ENCODE measurements around the gene SLC25A30.
A peak's percentile ranks its signal among the peaks of the same experiment; 100 is the strongest.

The SLC25A30 gene

DNA sequence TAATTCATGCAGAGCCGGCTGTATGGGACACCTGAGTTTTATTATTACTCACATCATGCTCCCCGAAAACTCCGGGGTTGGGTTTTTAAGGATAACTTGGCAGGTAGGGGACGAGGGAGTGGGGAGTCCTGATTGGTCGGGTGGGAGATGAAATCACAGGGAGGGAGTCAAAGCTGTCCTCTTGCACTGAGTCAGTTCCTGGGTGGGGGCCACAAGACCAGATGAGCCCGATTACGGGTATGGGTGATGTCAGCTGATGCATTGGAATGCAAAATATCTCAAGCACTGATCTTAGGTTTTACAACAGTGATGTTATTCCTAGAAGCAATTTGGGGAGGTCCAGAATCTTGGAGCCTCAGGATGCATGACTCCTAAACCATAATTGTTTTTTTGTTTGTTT lies 28.0 kb upstream of the SLC25A30 start:
- no peaks in the 10 kb centered on the region for H3K9me3 ChIP-seq (ENCODE audit: control insufficient read depth in 2 of 2, low read length in 2 of 2)
- H3K4me1 ChIP-seq (ENCODE audit: control insufficient read depth, insufficient read depth, low read length): no peaks in the 10 kb centered on the region
- no peak overlapping the region for H3K4me3 ChIP-seq (ENCODE audit: low read length in 2 of 2)
- H3K27me3 ChIP-seq (ENCODE audit: control insufficient read depth in 1 of 2, insufficient read depth in 2 of 2, low read length in 2 of 2): peaks cover 0 to 3% of the 10 kb centered on the region in 2 donors
- no peak overlapping the region for H3K27ac ChIP-seq (ENCODE audit: low read length)
- H3K36me3 ChIP-seq (ENCODE audit: control insufficient read depth in 2 of 2, insufficient read depth in 2 of 2, low read length in 2 of 2): no peaks in the 10 kb centered on the region
- H3K9ac ChIP-seq (ENCODE audit: low read length in 2 of 2): no peak overlapping the region

DNA sequence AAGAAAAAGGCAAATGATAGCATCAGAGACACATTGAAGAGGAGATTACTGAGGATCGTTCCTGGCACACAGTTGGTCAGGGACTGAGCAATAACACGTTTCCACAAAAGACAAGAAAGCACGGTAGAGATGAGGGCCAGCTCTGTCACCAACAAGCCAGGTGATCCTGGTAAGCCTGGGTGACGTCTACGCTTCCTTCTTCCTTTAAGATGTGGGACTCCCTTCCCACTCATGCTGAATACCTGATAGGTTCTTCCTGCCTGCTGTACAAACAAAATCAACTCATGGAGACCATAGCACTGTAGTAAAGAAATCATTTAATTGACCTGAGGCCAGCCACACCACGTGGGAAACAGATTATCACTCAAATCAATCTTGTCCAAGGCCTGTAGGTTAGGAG lies 26.9 kb upstream of the SLC25A30 start:
- Histone ChIP-seq H3K36me3 (ENCODE audit: control insufficient read depth in 2 of 2, insufficient read depth in 2 of 2, low read length in 2 of 2) (no peaks in the 10 kb centered on the region), H3K4me1 (ENCODE audit: control insufficient read depth, insufficient read depth, low read length) (peaks cover 2% of the 10 kb centered on the region), H3K27me3 (ENCODE audit: control insufficient read depth in 1 of 2, insufficient read depth in 2 of 2, low read length in 2 of 2) (peaks cover 0 to 3% of the 10 kb centered on the region in 2 donors), H3K27ac (ENCODE audit: low read length) (no peak overlapping the region), H3K9ac (ENCODE audit: low read length in 2 of 2) (no peak overlapping the region), H3K4me3 (ENCODE audit: low read length in 2 of 2) (no peak overlapping the region), H3K9me3 (ENCODE audit: control insufficient read depth in 2 of 2, low read length in 2 of 2) (no peaks in the 10 kb centered on the region)

DNA sequence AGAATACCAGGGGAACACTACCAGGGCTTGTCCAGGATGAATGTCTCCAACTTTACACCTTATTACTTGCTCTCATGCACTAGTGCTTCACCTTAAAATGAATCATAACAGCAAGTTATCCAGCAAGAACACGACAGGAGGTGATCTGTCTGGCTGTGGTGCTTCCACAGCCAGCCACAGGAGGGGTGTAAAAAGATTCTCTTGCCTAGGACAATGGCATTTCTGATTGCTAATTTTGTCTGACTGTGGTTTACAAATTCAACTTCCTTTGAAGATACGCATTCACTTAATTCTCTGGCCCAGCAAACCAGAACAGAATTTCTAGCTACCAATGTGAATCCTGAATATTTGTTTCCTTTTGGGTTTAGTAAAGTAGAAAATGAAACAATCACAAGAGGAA lies 23.5 kb upstream of the SLC25A30 start:
- H3K4me1 ChIP-seq (ENCODE audit: control insufficient read depth, insufficient read depth, low read length): peaks cover 3% of the 10 kb centered on the region
- H3K9ac ChIP-seq (ENCODE audit: low read length in 2 of 2): no peak overlapping the region
- peaks cover 0 to 3% of the 10 kb centered on the region in 2 donors for H3K27me3 ChIP-seq (ENCODE audit: control insufficient read depth in 1 of 2, insufficient read depth in 2 of 2, low read length in 2 of 2)

DNA sequence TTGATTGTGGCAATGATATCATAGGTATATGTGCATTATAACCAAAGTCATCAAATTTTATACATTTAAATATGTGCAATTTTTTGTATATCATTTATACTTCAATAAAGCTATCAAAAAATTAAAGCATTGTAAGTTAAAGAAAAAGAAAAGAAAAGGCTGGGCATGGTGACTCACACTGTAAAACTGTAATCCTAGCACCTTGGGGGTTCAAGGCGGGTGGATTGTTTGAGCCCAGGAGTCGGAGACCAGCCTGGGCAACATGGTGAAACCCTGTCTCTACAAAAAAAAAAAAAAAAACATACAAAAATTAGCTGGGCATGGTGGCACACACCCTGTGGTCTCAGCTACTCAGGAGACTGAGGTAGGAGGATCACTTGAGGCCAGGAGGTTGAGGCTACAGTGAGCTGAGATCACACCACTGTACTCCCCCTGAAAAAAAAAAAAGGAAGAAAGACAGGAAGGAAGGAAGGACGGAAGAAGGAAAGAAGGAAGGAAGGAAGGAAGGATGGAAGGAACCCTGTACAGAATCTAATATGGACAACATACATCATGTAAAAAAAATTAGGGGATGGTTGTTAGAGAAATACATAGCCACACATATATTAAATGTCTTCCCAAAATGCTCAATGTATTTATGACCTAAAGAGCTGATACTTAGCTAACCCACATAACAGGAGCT lies 21.7 kb upstream of the SLC25A30 start:
- no peak overlapping the region for H3K4me3 ChIP-seq (ENCODE audit: low read length in 2 of 2)
- no peak overlapping the region for H3K9ac ChIP-seq (ENCODE audit: low read length in 2 of 2)
- no peaks in the 10 kb centered on the region for H3K27me3 ChIP-seq (ENCODE audit: control insufficient read depth in 1 of 2, insufficient read depth in 2 of 2, low read length in 2 of 2)
- H3K9me3 ChIP-seq (ENCODE audit: control insufficient read depth in 2 of 2, low read length in 2 of 2): no peaks in the 10 kb centered on the region
- no peaks in the 10 kb centered on the region for H3K36me3 ChIP-seq (ENCODE audit: control insufficient read depth in 2 of 2, insufficient read depth in 2 of 2, low read length in 2 of 2)
- no peak overlapping the region for H3K27ac ChIP-seq (ENCODE audit: low read length)
- peaks cover 3% of the 10 kb centered on the region for H3K4me1 ChIP-seq (ENCODE audit: control insufficient read depth, insufficient read depth, low read length)

More for the DNA sequence above, 23.5 kb upstream of the SLC25A30 start:
- Histone ChIP-seq H3K4me3 (ENCODE audit: low read length in 2 of 2) (no peak overlapping the region), H3K9me3 (ENCODE audit: control insufficient read depth in 2 of 2, low read length in 2 of 2) (no peaks in the 10 kb centered on the region), H3K36me3 (ENCODE audit: control insufficient read depth in 2 of 2, insufficient read depth in 2 of 2, low read length in 2 of 2) (no peaks in the 10 kb centered on the region), H3K27ac (ENCODE audit: low read length) (no peak overlapping the region)

DNA sequence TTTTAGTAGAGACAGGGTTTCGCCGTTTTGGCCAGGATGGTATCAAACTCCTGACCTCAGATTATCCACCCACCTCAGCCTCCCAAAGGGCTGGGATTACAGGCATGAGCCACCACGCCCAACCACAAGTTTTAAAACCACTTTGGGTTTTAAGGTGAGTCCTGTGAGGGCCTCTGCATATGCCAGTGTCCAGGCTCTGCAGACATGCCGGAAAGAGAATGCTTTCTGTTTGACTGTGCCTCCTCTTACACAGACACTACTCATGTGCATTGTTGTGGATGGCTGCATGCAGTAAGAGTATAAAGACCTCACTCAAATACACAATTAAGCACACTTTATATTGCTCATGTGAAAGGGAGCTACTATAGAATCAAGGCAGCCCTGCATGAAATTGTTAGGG lies 20.8 kb upstream of the SLC25A30 start:
- Histone ChIP-seq H3K9me3 (ENCODE audit: control insufficient read depth in 2 of 2, low read length in 2 of 2) (no peaks in the 10 kb centered on the region), H3K27me3 (ENCODE audit: control insufficient read depth in 1 of 2, insufficient read depth in 2 of 2, low read length in 2 of 2) (no peaks in the 10 kb centered on the region), H3K4me3 (ENCODE audit: low read length in 2 of 2) (no peak overlapping the region), H3K27ac (ENCODE audit: low read length) (no peak overlapping the region), H3K9ac (ENCODE audit: low read length in 2 of 2) (no peak overlapping the region), H3K4me1 (ENCODE audit: control insufficient read depth, insufficient read depth, low read length) (peaks cover 3% of the 10 kb centered on the region), H3K36me3 (ENCODE audit: control insufficient read depth in 2 of 2, insufficient read depth in 2 of 2, low read length in 2 of 2) (no peaks in the 10 kb centered on the region)

DNA sequence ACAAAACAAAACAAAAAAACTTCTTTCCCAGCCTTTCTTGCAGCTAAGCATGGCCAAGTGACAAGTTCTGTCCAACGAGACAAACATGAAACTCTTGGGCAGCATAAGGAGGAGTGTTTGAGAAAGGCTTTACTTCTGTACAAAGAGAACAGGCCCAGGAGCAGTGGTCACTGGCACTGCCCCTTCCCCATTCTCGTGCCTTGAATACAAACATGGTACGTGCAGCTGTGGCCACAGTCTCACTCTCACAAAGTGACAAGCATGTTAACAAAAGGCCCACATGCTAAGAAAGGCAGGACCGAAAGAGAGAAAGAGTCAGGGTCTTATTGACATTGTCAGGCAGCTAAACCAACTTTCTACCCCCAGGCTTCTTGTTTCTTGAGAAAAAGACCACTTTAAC lies 19.8 kb upstream of the SLC25A30 start:
- Histone ChIP-seq H3K9me3 (ENCODE audit: control insufficient read depth in 2 of 2, low read length in 2 of 2) (no peaks in the 10 kb centered on the region), H3K9ac (ENCODE audit: low read length in 2 of 2) (no peak overlapping the region), H3K27ac (ENCODE audit: low read length) (no peak overlapping the region), H3K4me1 (ENCODE audit: control insufficient read depth, insufficient read depth, low read length) (peaks cover 3% of the 10 kb centered on the region), H3K4me3 (ENCODE audit: low read length in 2 of 2) (no peak overlapping the region), H3K36me3 (ENCODE audit: control insufficient read depth in 2 of 2, insufficient read depth in 2 of 2, low read length in 2 of 2) (no peaks in the 10 kb centered on the region), H3K27me3 (ENCODE audit: control insufficient read depth in 1 of 2, insufficient read depth in 2 of 2, low read length in 2 of 2) (no peaks in the 10 kb centered on the region)

DNA sequence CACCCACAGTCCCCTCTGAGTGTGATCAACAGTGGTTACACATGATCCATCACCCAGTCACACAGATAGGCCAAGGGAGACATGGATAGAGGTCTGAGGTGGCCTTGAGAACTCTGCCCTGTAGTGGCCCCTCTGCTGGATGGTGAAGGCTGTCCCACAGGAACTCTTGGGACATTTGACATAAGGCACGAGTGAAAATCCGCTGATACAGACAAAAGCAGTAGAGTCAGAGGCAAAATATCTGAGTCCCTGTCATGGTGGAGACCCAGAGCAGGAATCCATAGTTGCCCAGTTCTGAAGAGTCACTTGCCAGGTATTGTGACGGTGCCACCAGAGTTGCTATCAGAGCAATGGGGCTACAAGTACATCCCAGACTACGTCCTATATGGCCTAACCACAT lies 18.8 kb upstream of the SLC25A30 start:
- no peak overlapping the region for H3K27ac ChIP-seq (ENCODE audit: low read length)
- H3K27me3 ChIP-seq (ENCODE audit: control insufficient read depth in 1 of 2, insufficient read depth in 2 of 2, low read length in 2 of 2): no peaks in the 10 kb centered on the region
- peaks cover 3% of the 10 kb centered on the region for H3K4me1 ChIP-seq (ENCODE audit: control insufficient read depth, insufficient read depth, low read length)
- H3K9me3 ChIP-seq (ENCODE audit: control insufficient read depth in 2 of 2, low read length in 2 of 2): no peaks in the 10 kb centered on the region
- no peak overlapping the region for H3K4me3 ChIP-seq (ENCODE audit: low read length in 2 of 2)
- no peaks in the 10 kb centered on the region for H3K36me3 ChIP-seq (ENCODE audit: control insufficient read depth in 2 of 2, insufficient read depth in 2 of 2, low read length in 2 of 2)
- no peak overlapping the region for H3K9ac ChIP-seq (ENCODE audit: low read length in 2 of 2)

DNA sequence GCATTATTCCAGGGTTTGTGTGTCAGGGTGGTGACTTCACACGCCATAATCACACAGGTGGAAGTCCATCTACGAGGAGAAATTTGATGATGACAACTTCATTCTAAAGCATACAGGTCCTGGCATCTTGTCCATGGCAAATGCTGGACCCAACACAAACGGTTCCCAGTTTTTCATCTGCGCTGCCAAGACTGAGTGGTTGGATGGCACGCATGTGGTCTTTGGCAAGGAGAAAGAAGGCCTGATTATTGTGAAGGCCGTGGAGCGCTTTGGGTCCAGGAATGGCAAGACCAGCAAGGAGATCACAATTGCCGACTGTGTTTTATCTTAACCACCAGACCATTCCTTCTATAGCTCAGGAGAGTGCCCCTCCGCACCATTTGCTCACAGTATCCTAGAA lies 18.2 kb upstream of the SLC25A30 start:
- H3K4me1 ChIP-seq (ENCODE audit: control insufficient read depth, insufficient read depth, low read length): peaks cover 3% of the 10 kb centered on the region
- no peaks in the 10 kb centered on the region for H3K27me3 ChIP-seq (ENCODE audit: control insufficient read depth in 1 of 2, insufficient read depth in 2 of 2, low read length in 2 of 2)
- no peak overlapping the region for H3K4me3 ChIP-seq (ENCODE audit: low read length in 2 of 2)
- H3K27ac ChIP-seq (ENCODE audit: low read length): no peak overlapping the region
- H3K9ac ChIP-seq (ENCODE audit: low read length in 2 of 2): no peak overlapping the region
- H3K36me3 ChIP-seq (ENCODE audit: control insufficient read depth in 2 of 2, insufficient read depth in 2 of 2, low read length in 2 of 2): no peaks in the 10 kb centered on the region
- no peaks in the 10 kb centered on the region for H3K9me3 ChIP-seq (ENCODE audit: control insufficient read depth in 2 of 2, low read length in 2 of 2)

DNA sequence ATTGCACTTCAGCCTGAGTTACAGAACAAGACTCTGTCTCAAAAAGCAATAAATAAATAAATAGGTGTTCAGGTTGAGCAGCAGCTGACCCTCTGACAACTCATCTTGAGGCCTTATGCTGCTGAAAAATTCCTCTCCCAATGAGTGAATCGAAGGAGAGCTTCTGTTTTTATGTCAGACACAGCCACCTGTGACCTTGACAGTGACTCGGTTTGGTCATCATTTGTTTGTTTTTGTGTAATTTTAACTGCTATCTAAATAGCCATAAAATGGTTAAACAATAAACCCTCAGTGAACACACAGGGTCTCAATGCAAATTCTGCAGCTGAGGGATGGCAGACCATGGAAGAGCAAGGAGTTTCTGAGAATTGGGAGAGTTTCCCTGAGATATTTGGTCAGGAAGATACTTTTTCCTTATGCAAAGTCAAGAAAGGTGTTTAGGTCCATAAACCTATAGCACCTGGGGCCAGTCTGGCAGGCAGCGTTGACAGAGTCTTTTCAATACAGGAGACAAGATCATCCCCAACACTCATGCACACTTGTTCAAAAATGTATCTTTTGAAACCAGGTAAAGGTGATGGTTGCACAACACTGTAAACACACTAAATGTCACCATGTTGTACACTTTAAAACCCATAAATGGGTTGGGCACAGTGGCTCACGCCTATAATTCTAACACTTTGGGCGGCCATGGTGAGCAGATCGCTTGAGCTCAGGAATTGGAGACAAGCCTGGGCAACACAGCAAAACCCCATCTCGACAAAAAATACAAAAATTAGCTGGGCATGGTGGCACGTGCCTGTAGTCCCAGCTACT lies 16.6 kb upstream of the SLC25A30 start:
- no peaks in the 10 kb centered on the region for H3K36me3 ChIP-seq (ENCODE audit: control insufficient read depth in 2 of 2, insufficient read depth in 2 of 2, low read length in 2 of 2)
- no peaks in the 10 kb centered on the region for H3K4me1 ChIP-seq (ENCODE audit: control insufficient read depth, insufficient read depth, low read length)
- no peak overlapping the region for H3K9ac ChIP-seq (ENCODE audit: low read length in 2 of 2)
- H3K9me3 ChIP-seq (ENCODE audit: control insufficient read depth in 2 of 2, low read length in 2 of 2): no peaks in the 10 kb centered on the region
- H3K4me3 ChIP-seq (ENCODE audit: low read length in 2 of 2): no peak overlapping the region
- H3K27me3 ChIP-seq (ENCODE audit: control insufficient read depth in 1 of 2, insufficient read depth in 2 of 2, low read length in 2 of 2): no peaks in the 10 kb centered on the region
- H3K27ac ChIP-seq (ENCODE audit: low read length): no peak overlapping the region

DNA sequence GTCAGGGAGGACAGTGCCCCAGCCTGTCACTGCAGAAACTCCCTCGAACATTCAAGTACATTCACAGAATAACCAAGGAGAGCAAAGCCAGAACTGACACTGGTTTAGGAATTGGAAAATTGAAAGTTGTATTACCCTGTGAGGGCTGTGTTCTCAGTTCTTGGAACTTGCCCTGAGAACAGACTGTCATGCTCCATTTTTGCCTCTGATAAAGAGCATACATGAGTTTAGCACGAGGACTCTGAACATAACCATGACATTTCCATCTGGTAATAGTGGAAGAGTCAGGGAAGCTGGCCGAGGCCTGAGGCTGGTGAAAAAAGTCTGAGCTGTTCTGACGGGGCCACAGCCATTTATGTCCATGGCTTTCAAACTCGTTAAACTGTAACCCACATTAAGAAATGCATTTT lies 15.2 kb upstream of the SLC25A30 start:
- no peak overlapping the region for H3K9ac ChIP-seq (ENCODE audit: low read length in 2 of 2)
- H3K27ac ChIP-seq (ENCODE audit: low read length): peak overlapping the region; percentile 18
- no peaks in the 10 kb centered on the region for H3K4me1 ChIP-seq (ENCODE audit: control insufficient read depth, insufficient read depth, low read length)
- no peak overlapping the region for H3K4me3 ChIP-seq (ENCODE audit: low read length in 2 of 2)
- no peaks in the 10 kb centered on the region for H3K36me3 ChIP-seq (ENCODE audit: control insufficient read depth in 2 of 2, insufficient read depth in 2 of 2, low read length in 2 of 2)
- no peaks in the 10 kb centered on the region for H3K27me3 ChIP-seq (ENCODE audit: control insufficient read depth in 1 of 2, insufficient read depth in 2 of 2, low read length in 2 of 2)
- H3K9me3 ChIP-seq (ENCODE audit: control insufficient read depth in 2 of 2, low read length in 2 of 2): no peaks in the 10 kb centered on the region

All from stomach smooth muscle (tissue), 2 donors.